ENCODE data around the gene CCDC85A.

DNA sequence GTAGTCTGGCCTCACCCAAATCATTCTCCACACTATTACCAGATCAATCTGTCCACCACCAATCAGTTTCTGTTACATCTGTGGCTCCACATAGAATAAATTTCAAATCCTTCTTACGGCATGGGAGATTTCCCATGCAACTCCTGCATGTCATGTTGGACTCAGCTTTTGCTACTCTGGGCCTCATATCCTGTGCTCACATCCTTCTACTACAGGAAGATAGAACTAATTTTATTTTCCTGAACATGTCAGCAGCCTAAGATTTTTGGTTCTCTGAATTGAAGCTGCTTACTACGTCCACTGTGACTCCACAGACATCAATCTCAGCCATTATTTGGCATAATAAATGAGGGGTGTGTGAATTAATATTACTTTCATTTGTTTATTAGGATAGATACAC lies 181.1 kb downstream of the CCDC85A start:
- TF ChIP-seq, protein P1, sequence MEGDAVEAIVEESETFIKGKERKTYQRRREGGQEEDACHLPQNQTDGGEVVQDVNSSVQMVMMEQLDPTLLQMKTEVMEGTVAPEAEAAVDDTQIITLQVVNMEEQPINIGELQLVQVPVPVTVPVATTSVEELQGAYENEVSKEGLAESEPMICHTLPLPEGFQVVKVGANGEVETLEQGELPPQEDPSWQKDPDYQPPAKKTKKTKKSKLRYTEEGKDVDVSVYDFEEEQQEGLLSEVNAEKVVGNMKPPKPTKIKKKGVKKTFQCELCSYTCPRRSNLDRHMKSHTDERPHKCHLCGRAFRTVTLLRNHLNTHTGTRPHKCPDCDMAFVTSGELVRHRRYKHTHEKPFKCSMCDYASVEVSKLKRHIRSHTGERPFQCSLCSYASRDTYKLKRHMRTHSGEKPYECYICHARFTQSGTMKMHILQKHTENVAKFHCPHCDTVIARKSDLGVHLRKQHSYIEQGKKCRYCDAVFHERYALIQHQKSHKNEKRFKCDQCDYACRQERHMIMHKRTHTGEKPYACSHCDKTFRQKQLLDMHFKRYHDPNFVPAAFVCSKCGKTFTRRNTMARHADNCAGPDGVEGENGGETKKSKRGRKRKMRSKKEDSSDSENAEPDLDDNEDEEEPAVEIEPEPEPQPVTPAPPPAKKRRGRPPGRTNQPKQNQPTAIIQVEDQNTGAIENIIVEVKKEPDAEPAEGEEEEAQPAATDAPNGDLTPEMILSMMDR (conservative IDR thresholded peaks at IDR 0.05; ENCODE audit: low read length): no peak
- TF ChIP-seq EZH2phosphoT487 (IDR thresholded peaks at IDR 0.05; ENCODE audit: borderline replicate concordance): no peak
